Stimulated activated CD8-positive, alpha-beta memory T cell treated with anti-CD3 and anti-CD28 coated beads, Interleukin-7, amount 100 ng/mL, for 1 hour (primary cell): Measurements from ENCODE around the gene MAN1A2.
A peak's percentile ranks its signal among the peaks of the same experiment; 100 is the strongest.
"Not testable (repeated sequence)": the region's sequence is repeated elsewhere in the genome, so short reads cannot be mapped to it uniquely, and the experiment has no call there.

Source experiments
- DNase-seq, 2 donors: peaks; one replicate each; pipeline ENCODE4 v3.0.0-alpha.2; 2020; ENCODE audit warnings: low read depth in 2 of 2

The MAN1A2 gene

GRCh38 chr1:117367046-117368025, at the start of gene MAN1A2:
Gene MAN1A2 (plus strand): TSS chr1:117367449. CDS start chr1:117368184, 735 bp downstream.
- DNase-seq, result peak; percentile 51

GRCh38 chr1:117318011-117318410, 49.2 kb upstream of the MAN1A2 start:
- no peak for DNase-seq

DNA sequence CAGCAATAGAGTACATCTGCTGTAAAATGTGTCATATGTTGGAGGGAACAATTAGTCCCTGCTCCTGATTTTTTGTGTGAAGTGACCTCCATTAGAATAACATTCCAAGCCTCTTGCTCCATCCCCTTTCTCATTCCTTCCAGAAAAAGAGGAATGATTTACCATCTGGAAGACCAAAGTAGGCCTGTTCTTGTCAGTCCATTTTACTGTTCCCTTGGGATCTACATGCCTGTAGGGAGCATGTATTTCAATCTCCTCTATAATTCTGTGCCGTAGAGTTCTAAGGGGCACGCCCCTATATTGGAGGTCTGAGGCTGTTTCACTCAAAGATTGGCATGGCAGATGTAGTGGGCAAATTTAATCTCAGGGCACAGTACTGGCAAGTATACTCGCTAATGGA, 48.8 kb upstream of the MAN1A2 start:
- DNase-seq, result no peak

DNA sequence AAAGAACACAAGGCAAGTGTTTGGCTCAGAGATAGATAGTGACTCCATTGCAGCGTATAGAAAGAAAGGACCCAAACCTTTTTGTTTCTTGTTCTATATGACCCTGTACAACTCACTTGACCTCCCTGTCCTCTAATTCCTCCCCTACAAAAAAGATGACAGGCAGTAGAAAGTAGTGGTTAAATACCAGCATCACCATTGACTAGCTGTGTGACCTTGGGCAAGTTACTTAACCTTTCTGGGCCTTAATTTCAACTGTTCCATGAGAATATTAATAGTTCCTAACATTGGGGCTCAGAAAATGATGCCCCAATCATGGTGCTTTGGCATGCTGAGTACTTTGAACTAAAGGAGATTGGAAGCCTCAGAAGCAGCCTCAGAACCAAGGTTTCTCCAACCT, 46.7 kb upstream of the MAN1A2 start:
- no peak for DNase-seq

GRCh38 chr1:117321680-117322609, 45.3 kb upstream of the MAN1A2 start:
- no peak for DNase-seq

DNA sequence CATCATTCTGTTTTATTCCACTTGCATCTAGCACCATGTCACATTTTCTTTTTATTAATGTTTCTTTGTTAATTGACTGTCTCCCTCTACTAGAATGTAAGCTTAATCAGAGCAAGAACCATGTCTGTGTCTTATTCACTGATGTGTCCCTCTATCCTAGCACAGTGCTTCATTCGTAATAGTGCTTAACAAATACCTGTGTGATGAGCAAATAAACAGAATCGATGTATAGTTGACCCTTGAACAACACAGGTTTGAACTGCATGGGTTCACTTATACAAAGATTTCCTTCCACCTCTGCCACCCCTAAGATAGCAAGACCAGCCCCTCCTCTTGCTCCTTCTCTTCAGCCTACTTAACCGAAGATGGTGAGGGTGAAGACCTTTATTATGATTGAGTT, 42.9 kb upstream of the MAN1A2 start:
- no peak for DNase-seq

DNA sequence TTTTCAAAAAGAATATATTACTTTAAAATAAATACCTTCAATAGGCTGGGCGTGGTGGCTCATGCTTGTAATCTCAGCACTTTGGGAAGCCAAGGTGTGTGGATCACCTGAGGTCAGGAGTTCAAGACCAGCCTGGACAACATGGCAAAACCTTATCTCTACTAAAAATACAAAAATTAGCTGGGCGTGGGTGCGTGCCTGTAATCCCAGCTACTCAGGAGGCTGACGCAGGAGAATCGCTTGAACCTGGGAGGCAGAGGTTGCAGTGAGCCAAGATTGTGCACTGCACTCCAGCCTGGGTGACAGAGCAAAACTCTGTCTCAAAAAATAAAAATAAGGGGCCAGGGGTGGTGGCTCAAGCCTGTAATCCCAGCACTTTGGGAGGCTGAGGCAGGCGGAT, 41.2 kb upstream of the MAN1A2 start:
- DNase-seq, result not testable (repeated sequence)

DNA sequence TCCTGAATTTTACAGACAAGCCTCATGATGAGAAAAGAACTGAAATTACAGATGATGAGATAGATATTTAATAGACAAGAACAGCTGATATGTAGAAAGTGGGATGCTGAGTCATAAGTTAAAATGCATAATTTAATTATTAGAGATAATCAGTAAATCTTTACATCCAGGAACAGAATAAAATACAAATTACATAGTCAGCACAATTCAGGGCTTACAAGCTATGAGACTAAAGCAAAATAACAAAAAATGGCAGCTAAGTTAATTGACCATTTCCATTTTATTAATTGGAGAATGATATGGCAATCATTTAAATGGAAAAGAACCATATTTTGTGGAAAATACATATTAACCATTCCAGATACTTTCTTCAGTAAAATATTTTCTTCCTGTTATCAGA, 40.2 kb upstream of the MAN1A2 start:
- no peak for DNase-seq

GRCh38 chr1:117335376-117336086, 31.7 kb upstream of the MAN1A2 start:
- no peak for DNase-seq

- no peak for DNase-seq
Measured at GRCh38 chr1:117336088-117336817, 31.0 kb upstream of the MAN1A2 start.

DNA sequence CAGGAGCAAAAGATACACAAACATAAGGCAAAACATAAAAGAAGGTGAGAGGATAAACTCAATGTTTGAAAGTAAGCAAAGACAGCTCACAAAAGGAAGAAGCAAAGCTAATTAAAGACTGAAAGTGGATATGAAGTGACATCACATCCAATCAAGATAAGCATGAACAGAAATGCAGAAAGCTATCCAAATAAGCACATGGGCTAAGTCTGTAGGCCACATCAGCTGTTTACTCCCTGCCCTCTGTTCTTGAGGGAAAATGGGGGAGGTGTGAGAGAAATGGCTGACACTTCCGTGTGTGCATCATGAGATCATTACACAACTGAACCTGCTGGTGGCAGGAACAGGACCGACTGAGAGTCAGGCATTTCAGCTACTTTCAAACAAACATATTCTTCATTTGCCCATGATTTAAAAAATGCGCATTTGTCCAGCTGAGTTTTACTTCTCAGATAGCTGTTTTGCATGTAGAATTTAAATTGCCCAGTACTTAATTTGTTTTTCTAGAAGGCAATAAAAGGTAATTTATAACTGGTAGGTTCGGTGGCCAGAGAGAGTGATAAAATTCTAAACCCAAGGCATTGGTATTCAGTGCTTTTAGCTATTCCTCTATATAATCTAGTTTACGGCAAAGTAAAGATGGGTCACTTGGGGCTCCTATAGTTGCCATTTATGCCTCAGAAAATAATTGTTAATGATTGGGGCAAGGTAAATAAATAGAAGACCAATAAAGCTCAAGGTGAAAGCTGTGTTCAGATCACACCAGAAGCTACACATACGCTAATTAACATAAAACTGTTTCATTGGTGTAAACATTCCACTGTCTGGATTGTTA, 27.2 kb upstream of the MAN1A2 start:
- no peak for DNase-seq

GRCh38 chr1:117341123-117341522, 26.1 kb upstream of the MAN1A2 start:
- DNase-seq, result no peak

DNA sequence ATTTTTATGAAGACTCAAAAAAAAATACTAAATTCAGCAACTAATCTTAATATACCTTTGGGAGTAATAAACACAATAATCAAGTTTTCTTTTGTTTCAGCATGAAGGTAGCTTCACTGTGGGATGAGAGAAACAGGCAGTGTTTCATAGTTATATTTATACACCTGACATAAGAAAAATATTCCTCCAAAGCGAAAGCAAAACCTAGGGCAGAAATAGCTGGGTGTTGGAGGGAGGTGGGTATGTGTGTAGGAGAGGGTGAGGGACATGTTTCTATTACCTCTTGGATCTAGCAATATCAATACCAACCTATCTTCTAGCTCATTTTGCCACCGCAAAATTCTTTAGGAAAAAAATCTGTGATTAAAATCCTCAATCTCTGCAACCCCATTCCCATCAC, 24.9 kb upstream of the MAN1A2 start:
- DNase-seq, result no peak

DNA sequence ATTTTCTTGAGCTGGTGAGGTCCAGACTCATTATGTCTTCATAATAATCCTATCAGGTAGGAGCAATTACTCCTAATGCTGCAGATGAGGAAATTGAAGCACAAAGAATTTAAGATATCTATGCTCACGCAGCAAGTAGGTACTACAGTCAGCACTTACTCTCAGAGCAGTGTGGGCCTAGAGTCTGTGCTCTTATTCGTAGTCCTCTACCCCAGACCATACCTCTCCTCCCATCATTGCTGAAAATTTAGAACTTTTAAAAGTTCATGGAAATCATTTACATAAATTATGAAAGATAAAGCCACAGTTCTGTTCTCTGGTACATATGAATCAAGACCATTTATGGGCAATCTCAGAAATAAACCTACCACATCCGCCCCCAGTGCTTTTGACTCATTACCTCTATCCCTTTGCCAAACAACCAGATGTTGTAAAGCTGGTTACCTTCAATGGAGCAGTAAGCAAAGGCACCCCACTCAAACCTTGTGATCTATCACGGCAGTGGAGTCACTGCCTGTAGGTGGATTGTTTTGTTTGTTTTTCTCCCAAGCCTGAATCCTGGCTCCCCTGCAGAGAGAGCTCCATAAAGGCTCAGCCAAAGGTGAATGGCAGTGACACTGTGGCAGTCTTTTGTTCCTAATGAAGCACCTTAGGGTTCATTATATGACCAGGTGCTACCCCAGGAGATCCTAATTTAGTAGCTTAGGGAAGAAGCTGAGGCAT, 20.9 kb upstream of the MAN1A2 start:
- DNase-seq, result no peak

GRCh38 chr1:117347907-117348306, 19.3 kb upstream of the MAN1A2 start:
- no peak for DNase-seq

GRCh38 chr1:117352695-117353094, 14.6 kb upstream of the MAN1A2 start:
- not testable (repeated sequence) for DNase-seq

- DNase-seq, result not testable (repeated sequence)
Measured at GRCh38 chr1:117357833-117358603, 9.2 kb upstream of the MAN1A2 start.

DNA sequence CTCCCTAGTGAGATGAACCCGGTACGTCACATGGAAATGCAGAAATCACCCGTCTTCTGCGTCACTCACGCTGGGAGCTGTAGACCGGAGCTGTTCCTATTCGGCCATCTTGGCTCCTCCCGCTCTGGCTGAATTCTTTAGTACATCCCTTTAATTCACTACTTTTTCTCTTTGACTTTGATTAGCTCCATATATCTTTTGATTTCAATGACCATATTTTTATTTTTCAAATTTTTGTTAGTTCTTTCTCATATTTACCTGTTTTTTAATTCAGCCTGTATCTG, 8.7 kb upstream of the MAN1A2 start:
- DNase-seq, result not testable (repeated sequence)
